HepG2 (cell line): ENCODE data around the gene FOXRED2.

Experiments
- ARID2 ChIP-seq: sonication (generic); formaldehyde crosslinking; IDR thresholded peaks from 2 replicates; pipeline ENCODE4 v1.8.1; 2022; ENCODE audit warnings: mild to moderate bottlenecking, missing genetic modification reagents, borderline replicate concordance
- CBX1 ChIP-seq: IDR thresholded peaks from one replicate; pipeline ENCODE4 v1.6.1; 2016; ENCODE audit warnings: antibody characterized with exemption, low read depth
- GABPB1 ChIP-seq: IDR thresholded peaks from 2 replicates; pipeline ENCODE4 v1.6.1; 2016; ENCODE audit warnings: mild to moderate bottlenecking, missing genetic modification reagents, moderate library complexity, missing compliant biosample characterization
- HNRNPUL1 ChIP-seq: fragments of 200-400 bp; formaldehyde crosslinking; IDR thresholded peaks from 2 replicates; pipeline ENCODE4 v1.6.1; 2017; ENCODE audit warnings: low read depth, mild to moderate bottlenecking, low read length, moderate library complexity
- RBFOX2 ChIP-seq: fragments of 200-400 bp; formaldehyde crosslinking; IDR thresholded peaks from 2 replicates; pipeline ENCODE4 v1.6.1; 2017; ENCODE audit warnings: low read depth, mild to moderate bottlenecking, low read length
- SMYD3 ChIP-seq: sonication (generic); formaldehyde crosslinking; IDR thresholded peaks from 2 replicates; pipeline ENCODE4 v1.8.1; 2023; ENCODE audit warnings: mild to moderate bottlenecking, missing genetic modification reagents
- TBP ChIP-seq: sonication (generic); formaldehyde crosslinking; IDR thresholded peaks from 2 replicates; pipeline ENCODE4 v1.5.0; 2020; ENCODE audit warnings: missing genetic modification reagents
- ZNF138 ChIP-seq: sonication (generic); formaldehyde crosslinking; IDR thresholded peaks from 2 replicates; pipeline ENCODE4 v1.5.0; 2020; ENCODE audit warnings: mild to moderate bottlenecking, low read depth, missing genetic modification reagents
- ZNF775 ChIP-seq: sonication (generic); formaldehyde crosslinking; IDR thresholded peaks from 2 replicates; pipeline ENCODE4 v1.4.0; 2020; ENCODE audit warnings: missing genetic modification reagents, mild to moderate bottlenecking, moderate library complexity, borderline replicate concordance
- TF ChIP-seq, protein P1 (sequence below): sonication (generic); formaldehyde crosslinking; IDR thresholded peaks from 2 replicates; pipeline ENCODE4 v1.4.0; 2020; ENCODE audit warnings: mild to moderate bottlenecking, missing genetic modification reagents
- TF ChIP-seq, protein P2 (sequence below): sonication (generic); formaldehyde crosslinking; IDR thresholded peaks from 2 replicates; pipeline ENCODE4 v1.8.0; 2022; ENCODE audit warnings: missing genetic modification reagents, low read depth, mild to moderate bottlenecking, borderline replicate concordance

DNA sequence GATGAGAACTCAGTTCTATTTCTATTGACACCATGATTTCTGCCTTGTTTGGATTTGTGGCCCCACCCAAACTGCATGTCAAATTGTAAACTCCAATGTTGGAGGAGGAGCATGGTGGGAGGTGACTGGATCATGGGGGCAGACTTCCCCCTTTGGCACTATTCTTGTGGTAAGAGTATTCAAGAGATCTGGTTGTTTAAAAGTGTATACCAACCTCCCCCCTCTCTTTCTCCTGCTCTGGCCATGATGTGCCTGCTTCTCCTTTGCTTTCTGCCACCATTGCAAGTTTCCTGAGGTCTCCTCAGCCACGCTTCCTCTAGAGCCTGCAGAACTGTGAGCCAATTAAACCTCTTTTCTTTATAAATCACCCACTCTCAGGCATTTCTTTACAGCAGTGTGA, 7.9 kb upstream of the FOXRED2 start:
- no peak for TF ChIP-seq SMYD3 (CRISPR knock-in tag)
- TF ChIP-seq ZNF775 (CRISPR knock-in tag), result no peak
- TF ChIP-seq, protein P1, sequence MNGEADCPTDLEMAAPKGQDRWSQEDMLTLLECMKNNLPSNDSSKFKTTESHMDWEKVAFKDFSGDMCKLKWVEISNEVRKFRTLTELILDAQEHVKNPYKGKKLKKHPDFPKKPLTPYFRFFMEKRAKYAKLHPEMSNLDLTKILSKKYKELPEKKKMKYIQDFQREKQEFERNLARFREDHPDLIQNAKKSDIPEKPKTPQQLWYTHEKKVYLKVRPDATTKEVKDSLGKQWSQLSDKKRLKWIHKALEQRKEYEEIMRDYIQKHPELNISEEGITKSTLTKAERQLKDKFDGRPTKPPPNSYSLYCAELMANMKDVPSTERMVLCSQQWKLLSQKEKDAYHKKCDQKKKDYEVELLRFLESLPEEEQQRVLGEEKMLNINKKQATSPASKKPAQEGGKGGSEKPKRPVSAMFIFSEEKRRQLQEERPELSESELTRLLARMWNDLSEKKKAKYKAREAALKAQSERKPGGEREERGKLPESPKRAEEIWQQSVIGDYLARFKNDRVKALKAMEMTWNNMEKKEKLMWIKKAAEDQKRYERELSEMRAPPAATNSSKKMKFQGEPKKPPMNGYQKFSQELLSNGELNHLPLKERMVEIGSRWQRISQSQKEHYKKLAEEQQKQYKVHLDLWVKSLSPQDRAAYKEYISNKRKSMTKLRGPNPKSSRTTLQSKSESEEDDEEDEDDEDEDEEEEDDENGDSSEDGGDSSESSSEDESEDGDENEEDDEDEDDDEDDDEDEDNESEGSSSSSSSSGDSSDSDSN, result no peak
- TF ChIP-seq ZNF138 (CRISPR knock-in tag), result no peak
- TF ChIP-seq CBX1, result no peak
- TF ChIP-seq HNRNPUL1, result no peak
- TF ChIP-seq RBFOX2, result no peak
- no peak for TF ChIP-seq GABPB1 (CRISPR knock-in tag)
- TF ChIP-seq TBP, result no peak
- no peak for TF ChIP-seq ARID2 (CRISPR knock-in tag)
- TF ChIP-seq, protein P2, sequence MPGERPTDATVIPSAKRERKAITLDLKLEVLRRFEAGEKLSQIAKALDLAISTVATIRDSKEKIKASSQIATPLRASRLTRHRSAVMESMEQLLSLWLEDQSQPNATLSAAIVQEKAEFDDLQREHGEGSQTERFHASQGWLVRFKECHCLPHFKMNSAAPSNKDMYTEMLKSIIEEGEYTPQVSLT (CRISPR knock-in tag), result no peak
